ENCODE data around the gene IGF2R. TPM values are rescaled to one million over a fixed set of nuclear protein-coding genes. Genes with fewer than 3 reads are reported as not detected.
A peak's percentile ranks its signal among the peaks of the same experiment; 100 is the strongest.
"Not testable (repeated sequence)": the region's sequence is repeated elsewhere in the genome, so short reads cannot be mapped to it uniquely, and the experiment has no call there.

The IGF2R gene
- total RNA-seq, 1 donor from 2014 or later: 161 TPM

- Histone ChIP-seq H3K27ac (ENCODE audit: low read depth, low read length) (no peak overlapping the region), H3K36me3 (ENCODE audit: control insufficient read depth in 3 of 3, insufficient read depth in 3 of 3, low read length in 3 of 3) (peaks cover 71 to 76% (median 76%) of the 10 kb centered on the region in 3 donors), H3K9ac (ENCODE audit: low read depth in 1 of 3, low read length in 3 of 3) (no peak overlapping the region), H3K4me1 (ENCODE audit: control insufficient read depth in 3 of 3, insufficient read depth in 3 of 3, low read length in 3 of 3) (no peaks in the 10 kb centered on the region), H3K27me3 (ENCODE audit: control insufficient read depth in 3 of 3, insufficient read depth in 3 of 3, low read length in 3 of 3) (no peaks in the 10 kb centered on the region), H3K9me3 (ENCODE audit: control insufficient read depth in 3 of 3, low read length in 3 of 3) (no peaks in the 10 kb centered on the region), H3K4me3 (ENCODE audit: low read length in 3 of 3) (no peak overlapping the region)
Observed at GRCh38 chr6:160082627-160083026, 113.7 kb downstream of the IGF2R start.

DNA sequence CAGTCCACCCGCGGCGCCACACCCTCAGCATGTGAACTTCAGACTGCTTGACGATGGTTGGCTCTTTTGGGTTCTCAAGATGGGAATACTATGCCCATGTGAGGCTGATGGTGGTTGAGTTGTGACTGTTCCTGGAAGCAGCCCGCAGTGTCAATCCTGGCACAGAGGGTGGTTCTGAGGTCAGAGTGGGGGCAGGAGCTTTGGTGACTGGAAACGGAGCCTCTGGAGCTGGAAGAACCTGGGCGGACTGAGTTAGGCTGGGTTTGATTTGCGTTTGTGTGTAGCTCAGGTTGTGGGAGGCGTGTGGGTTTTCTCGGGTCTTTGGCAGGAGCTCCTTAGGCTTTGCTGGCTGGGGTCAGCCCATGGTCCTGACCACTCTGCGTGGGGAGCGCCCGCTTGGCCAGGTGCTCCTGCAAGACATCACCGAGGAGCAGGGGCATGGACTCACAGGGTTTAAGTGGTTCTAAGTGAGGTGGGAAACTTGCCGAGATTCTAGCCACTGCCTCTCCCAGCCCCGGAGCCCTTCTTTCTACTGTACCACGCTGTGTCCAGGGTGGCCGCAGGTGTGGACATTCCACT is 115.4 kb downstream of the IGF2R start:
- H3K36me3 ChIP-seq (ENCODE audit: control insufficient read depth in 3 of 3, insufficient read depth in 3 of 3, low read length in 3 of 3): peaks cover 65 to 76% (median 72%) of the 10 kb centered on the region in 3 donors
- peaks cover 3 to 5% (median 4%) of the 10 kb centered on the region in 3 donors for H3K4me1 ChIP-seq (ENCODE audit: control insufficient read depth in 3 of 3, insufficient read depth in 3 of 3, low read length in 3 of 3)
- H3K4me3 ChIP-seq (ENCODE audit: low read length in 3 of 3): no peak overlapping the region
- no peak overlapping the region for H3K27ac ChIP-seq (ENCODE audit: low read depth, low read length)
- no peaks in the 10 kb centered on the region for H3K27me3 ChIP-seq (ENCODE audit: control insufficient read depth in 3 of 3, insufficient read depth in 3 of 3, low read length in 3 of 3)
- no peaks in the 10 kb centered on the region for H3K9me3 ChIP-seq (ENCODE audit: control insufficient read depth in 3 of 3, low read length in 3 of 3)
- no peak overlapping the region for H3K9ac ChIP-seq (ENCODE audit: low read depth in 1 of 3, low read length in 3 of 3)

- peaks cover 65 to 76% (median 72%) of the 10 kb centered on the region in 3 donors for H3K36me3 ChIP-seq (ENCODE audit: control insufficient read depth in 3 of 3, insufficient read depth in 3 of 3, low read length in 3 of 3)
- no peak overlapping the region for H3K9ac ChIP-seq (ENCODE audit: low read depth in 1 of 3, low read length in 3 of 3)
- H3K4me1 ChIP-seq (ENCODE audit: control insufficient read depth in 3 of 3, insufficient read depth in 3 of 3, low read length in 3 of 3): peaks cover 3 to 5% (median 4%) of the 10 kb centered on the region in 3 donors
- no peak overlapping the region for H3K4me3 ChIP-seq (ENCODE audit: low read length in 3 of 3)
- no peak overlapping the region for H3K27ac ChIP-seq (ENCODE audit: low read depth, low read length)
- H3K9me3 ChIP-seq (ENCODE audit: control insufficient read depth in 3 of 3, low read length in 3 of 3): no peaks in the 10 kb centered on the region
- H3K27me3 ChIP-seq (ENCODE audit: control insufficient read depth in 3 of 3, insufficient read depth in 3 of 3, low read length in 3 of 3): no peaks in the 10 kb centered on the region
Observed at GRCh38 chr6:160085226-160085625, 116.3 kb downstream of the IGF2R start.

GRCh38 chr6:160085713-160086505 is 117.0 kb downstream of the IGF2R start:
- H3K27ac ChIP-seq (ENCODE audit: low read depth, low read length): no peak overlapping the region
- no peak overlapping the region for H3K4me3 ChIP-seq (ENCODE audit: low read length in 3 of 3)
- no peaks in the 10 kb centered on the region for H3K27me3 ChIP-seq (ENCODE audit: control insufficient read depth in 3 of 3, insufficient read depth in 3 of 3, low read length in 3 of 3)
- peaks cover 67 to 78% (median 75%) of the 10 kb centered on the region in 3 donors for H3K36me3 ChIP-seq (ENCODE audit: control insufficient read depth in 3 of 3, insufficient read depth in 3 of 3, low read length in 3 of 3)
- no peak overlapping the region for H3K9ac ChIP-seq (ENCODE audit: low read depth in 1 of 3, low read length in 3 of 3)
- H3K4me1 ChIP-seq (ENCODE audit: control insufficient read depth in 3 of 3, insufficient read depth in 3 of 3, low read length in 3 of 3): peaks cover 3 to 5% (median 4%) of the 10 kb centered on the region in 3 donors
- H3K9me3 ChIP-seq (ENCODE audit: control insufficient read depth in 3 of 3, low read length in 3 of 3): no peaks in the 10 kb centered on the region

GRCh38 chr6:160086754-160087153 is 117.9 kb downstream of the IGF2R start:
- Histone ChIP-seq H3K9me3 (ENCODE audit: control insufficient read depth in 3 of 3, low read length in 3 of 3) (no peaks in the 10 kb centered on the region), H3K4me1 (ENCODE audit: control insufficient read depth in 3 of 3, insufficient read depth in 3 of 3, low read length in 3 of 3) (peaks cover 3 to 5% (median 4%) of the 10 kb centered on the region in 3 donors), H3K36me3 (ENCODE audit: control insufficient read depth in 3 of 3, insufficient read depth in 3 of 3, low read length in 3 of 3) (peaks cover 70 to 81% (median 79%) of the 10 kb centered on the region in 3 donors), H3K27me3 (ENCODE audit: control insufficient read depth in 3 of 3, insufficient read depth in 3 of 3, low read length in 3 of 3) (no peaks in the 10 kb centered on the region), H3K4me3 (ENCODE audit: low read length in 3 of 3) (no peak overlapping the region), H3K9ac (ENCODE audit: low read depth in 1 of 3, low read length in 3 of 3) (no peak overlapping the region), H3K27ac (ENCODE audit: low read depth, low read length) (no peak overlapping the region)

- H3K4me3 ChIP-seq (ENCODE audit: low read length in 3 of 3): no peak overlapping the region
- H3K27ac ChIP-seq (ENCODE audit: low read depth, low read length): no peak overlapping the region
- no peaks in the 10 kb centered on the region for H3K9me3 ChIP-seq (ENCODE audit: control insufficient read depth in 3 of 3, low read length in 3 of 3)
- no peaks in the 10 kb centered on the region for H3K27me3 ChIP-seq (ENCODE audit: control insufficient read depth in 3 of 3, insufficient read depth in 3 of 3, low read length in 3 of 3)
- peaks cover 3 to 5% (median 4%) of the 10 kb centered on the region in 3 donors for H3K4me1 ChIP-seq (ENCODE audit: control insufficient read depth in 3 of 3, insufficient read depth in 3 of 3, low read length in 3 of 3)
- peaks cover 80 to 92% (median 86%) of the 10 kb centered on the region in 3 donors for H3K36me3 ChIP-seq (ENCODE audit: control insufficient read depth in 3 of 3, insufficient read depth in 3 of 3, low read length in 3 of 3)
- H3K9ac ChIP-seq (ENCODE audit: low read depth in 1 of 3, low read length in 3 of 3): peak overlapping the region in 1 of 3 donors; percentile 40
Observed at GRCh38 chr6:160088069-160088783, 119.3 kb downstream of the IGF2R start.

DNA sequence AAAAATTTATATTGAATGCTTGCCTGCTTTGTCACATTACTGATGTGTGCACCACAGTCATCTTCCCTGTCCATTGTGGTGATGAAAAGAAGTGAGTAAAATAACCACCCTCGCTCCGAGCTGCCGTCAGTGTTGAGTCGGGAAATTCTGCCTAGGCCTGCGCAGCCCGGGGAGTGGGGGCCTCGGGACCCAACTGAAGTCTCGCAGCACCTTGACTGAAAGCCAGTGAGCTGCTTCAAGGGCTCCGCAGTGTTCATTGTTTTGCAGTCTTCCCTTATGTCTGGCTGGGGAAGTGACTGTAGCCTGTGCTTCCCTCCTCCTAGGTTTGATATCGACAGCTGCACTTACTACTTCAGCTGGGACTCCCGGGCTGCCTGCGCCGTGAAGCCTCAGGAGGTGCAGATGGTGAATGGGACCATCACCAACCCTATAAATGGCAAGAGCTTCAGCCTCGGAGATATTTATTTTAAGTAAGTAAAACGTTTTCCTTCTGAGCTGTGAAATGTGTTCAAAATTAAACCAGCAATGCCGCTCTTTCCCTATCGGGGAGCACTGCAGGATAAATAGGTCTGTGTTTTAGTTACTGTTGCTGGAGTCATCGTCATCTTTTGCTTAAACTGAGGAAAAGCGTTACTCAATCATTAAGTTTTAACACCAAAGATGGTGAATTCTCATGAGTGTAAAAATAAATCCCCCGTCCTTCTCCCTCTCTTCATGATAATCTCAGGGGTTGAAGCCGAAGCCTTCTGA is 120.1 kb downstream of the IGF2R start:
- Histone ChIP-seq H3K9ac (ENCODE audit: low read depth in 1 of 3, low read length in 3 of 3) (no peak overlapping the region), H3K27me3 (ENCODE audit: control insufficient read depth in 3 of 3, insufficient read depth in 3 of 3, low read length in 3 of 3) (no peaks in the 10 kb centered on the region), H3K36me3 (ENCODE audit: control insufficient read depth in 3 of 3, insufficient read depth in 3 of 3, low read length in 3 of 3) (peaks cover 81 to 95% (median 88%) of the 10 kb centered on the region in 3 donors), H3K4me3 (ENCODE audit: low read length in 3 of 3) (no peak overlapping the region), H3K9me3 (ENCODE audit: control insufficient read depth in 3 of 3, low read length in 3 of 3) (no peaks in the 10 kb centered on the region), H3K27ac (ENCODE audit: low read depth, low read length) (peak overlapping the region; percentile 2), H3K4me1 (ENCODE audit: control insufficient read depth in 3 of 3, insufficient read depth in 3 of 3, low read length in 3 of 3) (peaks cover 3 to 5% (median 4%) of the 10 kb centered on the region in 3 donors)

- Histone ChIP-seq H3K9ac (ENCODE audit: low read depth in 1 of 3, low read length in 3 of 3) (no peak overlapping the region), H3K9me3 (ENCODE audit: control insufficient read depth in 3 of 3, low read length in 3 of 3) (no peaks in the 10 kb centered on the region), H3K4me1 (ENCODE audit: control insufficient read depth in 3 of 3, insufficient read depth in 3 of 3, low read length in 3 of 3) (peaks cover 3 to 5% (median 4%) of the 10 kb centered on the region in 3 donors), H3K27ac (ENCODE audit: low read depth, low read length) (no peak overlapping the region), H3K4me3 (ENCODE audit: low read length in 3 of 3) (no peak overlapping the region), H3K27me3 (ENCODE audit: control insufficient read depth in 3 of 3, insufficient read depth in 3 of 3, low read length in 3 of 3) (no peaks in the 10 kb centered on the region), H3K36me3 (ENCODE audit: control insufficient read depth in 3 of 3, insufficient read depth in 3 of 3, low read length in 3 of 3) (peaks cover 80 to 94% (median 87%) of the 10 kb centered on the region in 3 donors)
Observed at GRCh38 chr6:160089534-160089897, 120.6 kb downstream of the IGF2R start.

- H3K4me3 ChIP-seq (ENCODE audit: low read length in 3 of 3); H3K27me3 ChIP-seq (ENCODE audit: control insufficient read depth in 3 of 3, insufficient read depth in 3 of 3, low read length in 3 of 3); H3K9ac ChIP-seq (ENCODE audit: low read depth in 1 of 3, low read length in 3 of 3); H3K27ac ChIP-seq (ENCODE audit: low read depth, low read length); H3K4me1 ChIP-seq (ENCODE audit: control insufficient read depth in 3 of 3, insufficient read depth in 3 of 3, low read length in 3 of 3); H3K9me3 ChIP-seq (ENCODE audit: control insufficient read depth in 3 of 3, low read length in 3 of 3): not testable (repeated sequence)
- peaks cover 75 to 91% (median 85%) of the 10 kb centered on the region in 3 donors for H3K36me3 ChIP-seq (ENCODE audit: control insufficient read depth in 3 of 3, insufficient read depth in 3 of 3, low read length in 3 of 3)
Observed at GRCh38 chr6:160090442-160091239, 121.8 kb downstream of the IGF2R start.
